ENCODE measurements around the gene TSHZ1.
"Not testable (repeated sequence)": the region's sequence is repeated elsewhere in the genome, so short reads cannot be mapped to it uniquely, and the experiment has no call there.

Gene TSHZ1

DNA sequence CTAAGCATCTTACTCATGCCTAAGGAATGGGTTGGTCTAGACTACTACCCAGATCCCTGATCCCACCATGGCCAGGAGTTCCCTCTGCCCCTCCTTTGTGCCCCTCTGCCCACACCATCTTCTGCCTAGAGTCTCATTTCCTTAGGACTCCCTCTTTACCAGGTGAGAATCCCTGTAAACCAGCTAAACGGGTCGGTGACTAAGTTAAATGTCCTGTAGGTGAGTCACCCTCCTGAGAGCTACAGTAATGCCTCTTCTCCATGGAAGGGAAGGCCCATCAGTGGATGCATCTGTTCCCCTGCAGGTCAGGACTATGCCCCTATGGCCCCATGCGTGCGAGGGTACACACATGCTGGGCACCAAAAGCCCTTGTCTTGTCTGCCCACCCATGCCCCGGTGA lies 27.1 kb upstream of the TSHZ1 start:
- ATAC-seq: no peak

DNA sequence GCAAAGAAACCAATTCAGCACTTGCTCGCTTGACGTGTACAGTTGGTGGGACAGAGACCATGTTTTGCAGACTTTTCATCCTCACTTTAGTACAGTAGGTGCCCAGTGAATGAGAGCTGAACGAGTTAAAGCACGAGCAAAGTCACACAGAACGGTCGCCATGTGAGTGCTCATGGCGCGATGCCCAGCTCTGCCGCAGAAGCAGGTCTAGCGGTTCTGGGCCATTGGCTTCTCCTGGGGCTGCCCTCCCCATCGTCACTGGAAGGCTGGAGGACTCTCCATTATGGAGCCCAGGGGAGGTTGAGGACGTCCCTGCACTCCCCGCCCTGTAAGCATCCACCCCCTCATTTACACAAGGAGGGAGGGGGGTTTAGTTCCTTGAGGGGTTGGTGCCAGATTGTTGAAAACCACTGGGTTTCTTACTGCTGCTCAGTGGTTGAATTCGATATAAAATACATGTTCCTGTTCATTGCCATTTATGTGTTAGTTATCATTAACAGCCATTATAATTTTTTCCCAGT lies 26.6 kb upstream of the TSHZ1 start:
- ATAC-seq: no peak

DNA sequence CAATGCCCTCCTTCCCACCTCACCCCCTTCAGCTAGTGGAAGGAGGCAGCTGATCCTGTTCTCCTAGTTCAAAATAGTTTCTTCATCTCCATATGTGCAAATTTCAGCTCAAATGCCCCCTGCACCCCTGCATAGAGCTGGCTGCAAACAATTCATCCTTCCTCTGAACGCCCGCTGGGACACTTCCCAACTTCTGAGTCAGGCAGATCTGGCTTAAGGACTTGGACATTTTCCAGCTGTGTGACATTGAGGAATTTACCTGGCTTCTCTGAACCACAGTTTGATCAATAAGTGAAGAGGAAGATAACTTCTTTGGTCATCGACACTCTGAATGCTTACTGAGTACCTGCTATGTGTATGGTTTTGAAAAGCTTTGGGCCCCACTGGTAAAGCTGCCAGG lies 25.1 kb upstream of the TSHZ1 start:
- ATAC-seq: no peak

DNA sequence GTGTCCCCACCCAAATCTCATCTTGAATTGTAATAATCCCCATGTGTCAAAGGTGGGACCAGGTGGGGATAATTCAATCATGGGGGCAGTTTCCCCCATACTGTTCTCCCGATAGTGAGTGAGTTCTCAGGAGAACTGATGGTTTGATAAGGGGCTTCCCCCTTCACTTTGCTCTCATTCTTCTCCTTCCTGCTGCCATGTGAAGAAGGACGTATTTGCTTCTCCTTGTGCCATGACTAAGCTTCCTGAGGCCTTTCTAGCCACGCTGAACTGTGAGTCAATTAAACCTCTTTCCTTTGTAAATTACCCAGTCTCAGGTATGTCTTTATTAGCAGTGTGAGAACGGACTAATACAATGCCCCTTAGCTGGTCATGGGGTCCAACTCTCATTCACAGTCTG lies 22.9 kb upstream of the TSHZ1 start:
- ATAC-seq: not testable (repeated sequence)

DNA sequence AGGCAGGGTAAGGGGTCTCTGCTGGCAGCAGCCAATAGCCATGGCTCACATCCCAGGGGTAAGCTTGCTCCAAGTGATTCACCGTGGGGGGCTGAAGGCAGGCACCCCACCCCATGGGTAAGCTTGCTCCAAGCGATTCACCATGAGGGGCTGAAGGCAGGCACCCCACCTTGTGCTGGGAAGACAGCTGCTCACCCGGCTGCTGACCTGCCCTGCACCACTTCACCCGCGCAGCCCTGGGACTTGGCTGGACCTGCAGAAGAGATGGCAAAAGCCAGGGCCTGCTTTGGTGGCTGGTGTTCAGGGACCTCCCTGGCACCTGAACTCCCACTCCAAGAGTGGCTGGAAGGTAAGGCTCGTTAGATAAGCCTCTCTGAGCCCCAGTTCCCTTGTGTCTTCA lies 20.9 kb upstream of the TSHZ1 start:
- ATAC-seq: no peak

DNA sequence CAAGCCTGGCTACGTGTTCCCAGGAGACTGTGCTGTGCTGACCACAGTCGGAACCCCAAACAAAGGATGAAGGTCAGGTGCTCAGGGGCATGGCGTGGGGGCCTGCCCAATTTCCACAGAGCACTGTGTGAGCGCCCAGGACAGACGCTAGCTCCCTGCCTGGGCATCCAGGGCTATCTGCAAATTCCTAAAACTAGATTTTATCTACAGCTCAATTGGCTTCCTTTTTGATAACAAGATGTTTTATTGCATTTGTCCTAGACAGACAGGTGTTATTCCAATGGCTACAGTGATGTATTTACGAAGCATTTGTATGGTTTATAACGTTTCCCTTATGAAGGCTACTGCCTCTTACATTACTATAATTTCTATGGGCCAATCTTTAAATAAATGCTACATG lies 17.7 kb upstream of the TSHZ1 start:
- no peak for ATAC-seq

DNA sequence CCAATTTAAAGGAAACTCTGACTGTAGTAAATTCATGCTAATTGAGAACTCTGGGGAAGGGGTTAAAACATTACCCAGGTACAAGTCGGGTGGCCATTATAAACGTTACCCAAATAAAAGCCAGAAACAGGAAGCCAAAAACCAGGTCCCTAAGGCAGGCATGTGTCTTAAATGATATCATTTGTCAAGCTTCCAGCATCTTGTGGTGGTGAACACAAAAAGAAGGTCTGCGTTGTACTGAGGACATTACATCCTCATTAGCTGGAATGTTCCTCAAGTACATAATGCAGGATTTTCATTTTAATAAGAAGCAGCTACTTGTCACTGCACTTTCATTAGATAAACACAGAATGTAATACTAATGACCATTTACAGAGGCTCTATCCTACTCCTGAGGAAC lies 12.6 kb upstream of the TSHZ1 start:
- ATAC-seq: no peak

DNA sequence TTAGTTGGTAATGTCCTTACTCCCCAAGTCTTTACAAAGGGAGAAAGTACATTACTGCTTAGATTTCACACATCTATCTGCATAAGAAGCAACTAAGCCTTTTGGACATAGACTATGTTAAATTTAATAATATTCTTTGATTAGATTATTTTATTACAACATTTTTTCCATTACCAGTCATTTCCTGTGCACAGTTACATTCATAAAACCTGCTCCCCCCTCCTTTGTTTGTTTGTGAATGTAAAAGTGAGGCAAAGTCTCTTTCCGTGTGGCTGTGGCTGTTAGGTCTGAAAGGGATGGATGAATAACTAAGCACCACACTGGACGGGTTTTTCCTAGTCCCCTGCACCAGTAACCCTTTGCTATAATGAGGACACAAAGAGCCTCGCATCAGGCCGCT lies 11.3 kb upstream of the TSHZ1 start:
- ATAC-seq: no peak

DNA sequence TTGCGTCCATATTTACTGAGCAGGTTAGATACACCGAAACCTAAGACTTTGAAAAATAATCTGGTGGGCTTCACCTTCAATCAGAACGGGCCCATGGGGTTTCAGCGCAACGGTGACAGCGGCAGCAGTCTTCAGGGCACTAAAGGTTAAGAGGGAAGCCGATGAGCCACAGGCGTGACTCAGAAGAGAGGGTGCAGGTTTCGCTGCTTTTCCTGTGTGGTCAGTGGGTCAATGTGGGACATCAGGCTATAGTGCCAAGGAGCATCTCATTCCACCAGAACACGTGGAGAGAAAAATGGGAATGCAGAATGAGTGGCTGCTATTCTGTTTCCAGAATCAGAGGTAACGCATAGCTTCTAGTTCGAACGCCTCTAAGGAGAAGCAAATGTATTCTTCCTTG lies 10.5 kb upstream of the TSHZ1 start:
- peak in 1 of 2 donors; percentile 15 for ATAC-seq

DNA sequence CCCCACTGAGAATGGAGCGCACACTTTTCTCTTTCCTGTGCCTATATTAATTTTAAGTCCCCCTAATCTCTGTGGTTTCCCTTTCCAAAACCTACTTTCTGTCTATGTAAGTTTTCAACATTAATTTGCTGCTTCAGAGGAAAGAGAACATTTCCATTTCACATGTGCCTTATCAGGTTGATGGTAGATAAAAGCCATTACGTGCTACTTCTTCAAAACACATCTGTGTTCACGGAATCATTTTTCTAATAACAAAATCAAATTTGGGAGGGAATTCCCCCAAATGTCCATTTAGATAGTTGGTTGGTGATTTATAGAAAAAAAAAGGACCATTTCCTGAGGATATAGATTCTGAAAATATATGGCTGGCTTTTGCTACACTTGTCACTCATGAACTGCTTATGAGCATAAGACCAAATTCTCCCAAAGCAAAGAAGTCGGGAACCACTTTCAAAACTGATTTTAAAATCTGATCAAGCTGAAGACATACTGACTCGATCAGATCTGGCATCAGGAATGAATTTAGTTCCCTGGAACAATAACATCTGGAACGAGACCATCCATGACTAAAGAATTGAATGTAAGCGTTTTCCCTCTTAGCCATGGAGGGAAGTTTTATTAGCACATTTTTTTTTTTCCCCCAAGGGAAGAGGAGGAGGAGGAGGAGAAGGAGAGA lies 9.9 kb upstream of the TSHZ1 start:
- ATAC-seq: no peak

DNA sequence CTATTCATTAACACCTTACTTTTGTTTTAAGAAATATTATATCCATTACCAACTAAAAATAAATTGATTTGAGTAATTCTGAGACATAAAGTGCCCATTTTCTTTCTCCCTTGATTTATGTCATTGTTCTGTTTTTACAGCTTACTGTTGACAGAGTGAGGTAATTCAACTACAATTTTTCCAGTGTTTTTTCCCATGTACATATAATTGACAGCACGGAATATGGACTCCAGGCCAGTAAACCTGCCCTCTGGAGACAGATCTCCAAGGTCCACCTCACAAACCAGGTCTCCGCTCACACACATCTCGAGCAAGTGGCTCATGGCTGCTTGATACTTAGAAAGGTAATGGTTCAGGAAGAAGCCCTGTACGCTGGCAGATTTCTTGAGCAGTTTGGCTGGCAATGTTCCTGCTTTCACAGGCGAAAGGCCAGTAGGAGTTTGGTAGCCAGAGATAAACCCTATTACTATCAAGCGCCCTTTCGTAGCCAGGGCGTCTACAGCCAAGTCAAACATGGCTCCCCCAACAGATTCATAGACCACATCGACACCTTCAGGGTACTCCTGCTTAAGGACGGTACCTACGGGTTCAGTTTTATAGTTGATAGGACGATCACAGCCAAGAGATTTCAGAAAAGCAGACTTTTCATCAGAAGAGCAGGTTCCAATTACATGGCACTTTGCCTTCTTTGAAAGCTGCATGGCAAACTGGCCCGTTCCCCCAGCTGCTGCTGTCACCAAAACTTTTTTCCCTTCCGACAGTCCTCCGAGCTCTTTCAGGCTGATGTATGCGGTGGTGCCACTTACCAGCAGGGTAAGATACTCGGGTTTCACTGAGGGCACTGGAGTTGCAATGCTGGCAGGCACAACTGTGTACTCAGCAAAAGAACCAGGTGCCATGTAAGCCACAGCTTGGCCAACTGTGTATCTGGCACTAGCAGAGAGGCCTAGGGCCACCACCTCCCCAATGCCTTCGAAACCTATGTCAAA lies 9.0 kb upstream of the TSHZ1 start:
- ATAC-seq: no peak

DNA sequence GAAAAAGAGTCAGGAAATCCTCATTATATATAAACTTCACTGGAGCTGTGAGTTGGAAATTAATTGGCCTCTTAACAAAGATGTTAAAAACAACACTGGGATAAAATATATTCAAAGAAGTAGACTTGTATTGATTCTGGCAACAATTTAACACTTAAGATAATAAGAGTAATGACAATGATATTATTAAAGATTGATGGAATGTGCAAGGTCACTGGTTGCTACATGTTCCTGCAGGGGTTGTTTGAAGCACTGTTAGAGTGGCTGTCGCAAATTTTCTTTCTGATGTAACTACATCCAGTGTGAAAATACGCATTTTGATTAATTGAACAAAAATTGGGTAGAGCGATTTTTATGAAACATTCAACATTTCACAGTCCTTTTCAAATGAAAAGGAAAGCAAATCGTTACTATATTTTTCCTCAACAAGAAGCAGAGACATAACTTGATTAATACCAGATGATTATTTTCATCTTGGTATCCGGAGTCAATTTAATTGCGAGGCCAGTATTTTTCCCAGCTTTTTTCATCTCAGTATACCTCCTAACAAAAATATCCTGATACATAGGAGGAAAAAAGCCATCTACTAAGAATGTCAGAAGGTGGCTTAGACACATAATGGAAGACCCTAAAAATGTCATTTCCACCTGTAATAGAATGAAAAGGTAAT lies 7.8 kb upstream of the TSHZ1 start:
- no peak for ATAC-seq

DNA sequence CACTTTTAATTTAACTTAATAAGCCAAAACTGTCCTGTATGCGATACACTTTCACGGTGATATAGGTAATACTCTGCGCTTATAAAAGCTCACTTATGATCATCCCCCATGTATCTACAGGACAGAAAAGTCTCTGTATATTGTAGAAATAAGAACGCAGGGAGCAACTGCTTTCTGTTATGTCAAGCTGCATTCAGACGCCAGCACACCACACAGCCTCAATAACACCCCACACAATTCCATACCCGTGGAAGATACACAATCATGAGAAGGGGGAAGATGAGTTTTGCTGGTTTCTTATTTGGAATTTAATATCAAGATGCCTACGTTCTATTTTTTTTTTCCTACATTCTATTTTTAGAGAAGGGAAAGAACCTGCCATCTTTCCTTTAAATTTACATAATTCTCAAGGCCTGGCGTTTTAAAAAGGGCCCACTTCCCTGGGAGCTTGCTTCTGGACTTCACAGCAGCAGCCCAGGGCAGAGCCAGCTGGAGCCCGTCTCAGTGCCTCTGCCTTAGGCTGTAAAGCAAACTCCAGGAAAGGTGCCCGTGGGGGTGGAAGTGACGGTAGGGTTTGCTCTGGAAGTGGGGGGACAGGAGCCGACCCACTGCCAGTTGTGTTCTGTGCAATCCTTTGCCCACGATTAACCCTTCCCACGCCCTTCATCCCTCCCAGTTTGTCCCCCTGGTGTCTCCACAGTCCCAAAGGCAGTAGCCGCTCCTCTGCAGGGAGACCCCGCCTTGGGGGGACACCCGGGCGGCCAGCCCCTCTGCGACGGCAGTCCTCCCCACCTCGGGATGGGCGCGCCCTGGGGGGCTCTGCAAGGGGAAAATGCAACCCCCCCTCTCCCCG lies 7.0 kb upstream of the TSHZ1 start:
- no peak for ATAC-seq

DNA sequence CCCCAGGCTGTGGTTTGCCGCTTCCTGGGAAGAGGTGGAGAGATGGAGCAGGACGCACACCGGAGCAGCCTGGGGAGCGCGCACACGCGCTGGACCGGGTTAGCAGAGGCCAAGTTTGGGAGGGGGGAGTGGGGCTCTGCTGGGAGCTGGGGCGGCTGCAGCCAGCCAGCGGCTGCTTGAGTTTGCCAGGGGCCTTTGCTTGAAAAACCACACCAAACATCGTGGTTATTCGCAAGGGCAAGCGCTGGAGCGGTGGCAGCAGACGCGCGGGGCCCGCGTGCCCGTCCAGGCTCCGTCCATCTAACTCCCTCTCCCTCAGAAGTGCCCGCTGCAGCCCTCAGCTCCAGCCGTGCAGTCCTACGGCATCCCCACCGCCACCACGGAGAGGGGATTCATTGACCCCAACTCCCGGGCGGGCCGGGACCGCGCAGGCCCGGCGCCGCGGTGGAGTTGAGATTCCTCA lies 6.3 kb upstream of the TSHZ1 start:
- no peak for ATAC-seq

DNA sequence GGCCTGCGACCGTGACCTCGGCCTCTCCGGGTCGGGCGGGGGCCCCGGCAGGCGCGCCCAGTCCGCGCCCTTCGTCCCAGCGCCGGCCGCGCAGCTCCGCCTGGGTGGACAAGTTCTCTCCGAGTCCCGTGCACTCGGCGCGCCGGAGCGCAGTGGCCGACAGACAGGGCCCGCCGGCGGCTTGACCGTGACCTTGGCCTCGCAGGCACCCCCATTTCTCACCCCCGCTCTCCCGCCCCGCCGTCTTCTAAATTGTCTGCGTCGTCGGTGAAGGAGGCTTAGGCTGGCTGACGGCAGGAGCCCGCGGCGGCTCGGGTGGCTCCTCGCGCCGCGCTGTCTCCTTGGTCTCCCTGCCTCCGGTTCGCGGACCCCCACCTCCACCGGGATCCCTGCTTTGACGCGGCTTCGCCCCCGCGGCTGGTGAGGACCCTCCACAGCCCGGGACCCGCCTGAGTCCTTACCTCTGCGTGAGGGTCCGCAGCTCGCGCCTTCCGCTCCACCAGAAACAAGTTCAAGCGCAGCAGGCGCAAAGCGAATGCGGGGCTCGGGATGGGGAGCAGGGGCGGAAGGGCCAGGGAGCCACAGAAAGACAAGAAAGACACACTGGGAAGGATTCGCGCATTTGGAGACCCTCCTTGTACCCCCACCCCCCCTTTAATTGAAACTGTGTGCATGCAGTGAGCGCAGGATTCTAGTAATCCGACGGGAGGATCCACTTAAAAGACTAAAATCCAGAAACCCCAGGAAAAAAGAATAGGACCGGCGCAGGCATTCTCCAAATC lies 5.7 kb upstream of the TSHZ1 start:
- ATAC-seq: no peak

DNA sequence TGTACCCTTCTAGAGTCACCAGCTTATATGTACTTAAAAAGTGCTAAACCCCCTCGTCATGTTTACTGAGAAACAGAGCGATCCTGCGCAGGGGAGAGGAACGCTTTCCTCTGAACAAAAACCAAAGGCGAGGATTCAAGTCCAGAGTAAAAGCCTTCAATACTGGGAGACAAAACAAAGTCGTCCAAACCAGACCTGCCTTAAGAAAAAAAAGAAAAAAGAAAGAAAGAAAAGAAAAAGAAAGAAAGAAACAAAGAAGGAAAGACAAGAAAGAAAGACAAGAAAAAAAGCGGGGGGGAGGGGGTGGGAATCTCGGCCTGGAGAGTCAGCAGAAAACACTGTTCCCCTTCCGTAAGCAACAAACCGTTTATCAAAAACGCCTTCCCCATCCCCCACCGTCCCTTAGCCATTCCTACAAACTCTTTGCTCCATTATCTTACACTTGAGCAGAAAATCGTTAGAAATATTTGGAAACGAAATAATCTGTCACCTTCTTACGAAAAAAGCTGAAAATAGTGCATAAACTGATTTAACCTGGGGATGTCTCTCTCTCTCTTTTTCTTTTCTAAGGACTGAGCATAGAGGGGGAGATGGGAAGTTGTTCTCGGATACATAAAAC lies 5.0 kb upstream of the TSHZ1 start:
- ATAC-seq: no peak

DNA sequence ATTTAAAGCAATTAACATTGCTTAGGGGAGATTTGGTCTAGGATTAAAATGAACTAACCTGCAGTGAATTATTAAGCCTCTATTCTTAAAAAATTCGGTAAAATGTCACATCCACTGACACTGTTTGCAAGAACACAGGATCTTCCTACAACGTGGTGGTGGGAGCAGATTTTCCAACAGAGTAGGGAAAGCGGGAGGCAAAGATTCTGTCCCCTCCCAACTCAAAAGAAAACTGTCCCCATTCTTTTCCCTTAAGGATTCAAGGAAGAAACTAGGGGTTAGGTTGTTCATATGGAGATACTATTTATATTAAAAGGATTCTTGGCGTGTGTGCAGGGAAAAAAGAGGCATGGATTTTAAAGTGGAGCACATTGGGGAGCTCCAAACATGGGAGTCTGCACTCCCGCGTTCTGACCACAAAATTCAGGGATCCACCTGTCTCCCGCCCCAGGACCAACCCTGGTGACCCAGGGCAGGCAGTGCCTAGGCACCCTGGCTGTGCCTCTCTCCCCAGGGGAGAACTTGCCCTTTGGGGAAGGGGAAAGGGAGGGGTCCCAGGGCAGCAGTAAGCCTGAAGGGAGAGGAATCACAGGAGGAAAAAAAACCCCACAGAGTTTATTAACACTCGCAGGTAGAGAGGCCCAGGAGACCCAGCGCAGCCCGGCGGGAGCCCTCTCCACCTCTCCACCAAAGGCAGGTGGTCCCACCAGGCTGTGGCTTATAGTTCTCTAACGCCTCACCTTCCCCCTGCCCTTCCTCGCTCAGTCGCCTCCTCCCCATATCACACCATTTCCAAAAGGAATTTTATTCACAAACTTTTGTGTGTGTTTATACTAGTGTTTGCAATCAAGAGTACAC lies 3.9 kb upstream of the TSHZ1 start:
- ATAC-seq: no peak

DNA sequence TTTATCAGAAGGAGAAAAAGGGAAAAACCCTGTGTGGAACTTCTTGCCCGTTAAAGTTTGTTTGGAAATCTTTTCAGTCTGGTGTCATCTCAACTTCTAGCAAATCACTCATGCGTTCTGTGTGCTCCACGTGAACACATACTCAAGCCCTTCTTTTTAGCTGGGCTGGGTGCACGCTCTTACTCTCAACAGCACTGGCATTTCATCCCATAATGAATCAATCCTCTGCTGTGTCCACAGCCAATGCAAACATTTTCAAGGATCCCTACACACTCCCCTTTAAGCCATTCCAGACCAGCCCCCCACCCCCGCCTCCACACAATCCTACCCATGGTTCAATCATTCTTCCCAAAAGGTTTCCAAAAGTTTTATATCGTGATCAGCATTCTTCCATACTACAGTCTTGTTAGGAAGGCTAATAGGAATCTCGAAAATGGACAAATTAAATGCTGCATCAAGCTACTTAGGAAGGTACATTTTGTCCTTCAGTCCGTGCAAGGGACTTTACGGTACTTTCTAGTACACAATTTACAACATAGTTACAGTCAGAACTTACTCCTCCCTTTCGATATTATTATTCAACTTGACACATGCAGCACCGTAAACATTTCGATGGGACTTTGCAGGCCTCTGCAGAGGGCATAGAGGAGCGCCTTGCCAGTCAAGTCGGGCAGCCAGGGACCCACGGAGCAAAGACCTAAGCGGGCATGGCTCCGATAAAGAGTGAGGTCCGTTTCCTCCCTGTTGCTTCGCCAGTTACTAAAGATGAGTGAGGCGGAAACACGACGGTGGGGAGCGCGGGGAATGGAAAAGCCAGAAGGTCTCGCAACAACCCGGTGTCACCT lies 3.1 kb upstream of the TSHZ1 start:
- ATAC-seq: peak; percentile 26 to 38
